Duodenal mucosa (tissue), 2 donors: ENCODE results near the gene C20orf204.
A peak's percentile ranks its signal among the peaks of the same experiment; 100 is the strongest.

Source experiments
- H3K27ac ChIP-seq: one replicate; pipeline ENCODE4 v1.7.0; 2013; ENCODE audit warnings: low read depth, low read length
- H3K27me3 ChIP-seq, 2 donors: one replicate each; pipeline ENCODE4 v1.7.0; 2013; ENCODE audit warnings: low read length in 2 of 2, control low read depth in 1 of 2; ENCODE audit not compliant: insufficient read depth in 2 of 2, control insufficient read depth in 1 of 2
- H3K36me3 ChIP-seq, 2 donors: one replicate each; pipeline ENCODE4 v1.7.0; 2013; ENCODE audit warnings: low read length in 2 of 2, control low read depth in 1 of 2; ENCODE audit not compliant: insufficient read depth in 2 of 2, control insufficient read depth in 1 of 2
- H3K4me1 ChIP-seq, 2 donors: one replicate each; pipeline ENCODE4 v1.7.0; 2013; ENCODE audit warnings: low read length in 2 of 2, control low read depth in 1 of 2; ENCODE audit not compliant: insufficient read depth in 2 of 2, control insufficient read depth in 1 of 2
- H3K4me3 ChIP-seq, 2 donors: one replicate each; pipeline ENCODE4 v1.7.0; 2013; ENCODE audit warnings: low read length in 2 of 2, low read depth in 1 of 2
- H3K9ac ChIP-seq, 2 donors: one replicate each; pipeline ENCODE4 v1.7.0; 2013; ENCODE audit warnings: low read length in 2 of 2, low read depth in 1 of 2
- H3K9me3 ChIP-seq, 2 donors: one replicate each; pipeline ENCODE4 v1.7.0; 2013; ENCODE audit warnings: low read length in 2 of 2, control low read depth in 1 of 2; ENCODE audit not compliant: control insufficient read depth in 1 of 2

C20orf204 gene

DNA sequence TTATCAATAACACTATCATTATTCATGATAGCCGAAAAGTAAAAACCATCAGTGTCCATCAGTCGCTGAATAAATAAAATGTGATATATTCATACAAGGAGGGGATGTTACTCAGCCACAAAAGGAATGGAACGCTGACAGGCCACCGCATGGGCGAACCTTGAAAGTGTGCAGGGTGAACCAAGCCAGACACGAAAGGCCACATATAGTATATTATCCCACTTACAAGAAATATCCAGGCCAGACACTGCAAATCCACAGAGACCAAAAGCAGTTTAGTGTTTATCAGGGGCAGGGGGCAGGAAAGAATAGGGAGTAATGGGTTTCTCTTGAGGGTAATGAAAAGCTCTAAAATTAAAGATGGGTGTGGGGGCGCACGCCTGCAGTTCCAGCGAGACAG is 7.8 kb downstream of the C20orf204 start:
- Histone ChIP-seq H3K4me1 (peaks cover 3 to 7% of the 10 kb centered on the region in 2 donors), H3K27ac (no peak overlapping the region), H3K36me3 (no peaks in the 10 kb centered on the region), H3K4me3 (no peak overlapping the region), H3K9ac (no peak overlapping the region), H3K9me3 (no peaks in the 10 kb centered on the region), H3K27me3 (peaks cover 56 to 76% of the 10 kb centered on the region in 2 donors)

DNA sequence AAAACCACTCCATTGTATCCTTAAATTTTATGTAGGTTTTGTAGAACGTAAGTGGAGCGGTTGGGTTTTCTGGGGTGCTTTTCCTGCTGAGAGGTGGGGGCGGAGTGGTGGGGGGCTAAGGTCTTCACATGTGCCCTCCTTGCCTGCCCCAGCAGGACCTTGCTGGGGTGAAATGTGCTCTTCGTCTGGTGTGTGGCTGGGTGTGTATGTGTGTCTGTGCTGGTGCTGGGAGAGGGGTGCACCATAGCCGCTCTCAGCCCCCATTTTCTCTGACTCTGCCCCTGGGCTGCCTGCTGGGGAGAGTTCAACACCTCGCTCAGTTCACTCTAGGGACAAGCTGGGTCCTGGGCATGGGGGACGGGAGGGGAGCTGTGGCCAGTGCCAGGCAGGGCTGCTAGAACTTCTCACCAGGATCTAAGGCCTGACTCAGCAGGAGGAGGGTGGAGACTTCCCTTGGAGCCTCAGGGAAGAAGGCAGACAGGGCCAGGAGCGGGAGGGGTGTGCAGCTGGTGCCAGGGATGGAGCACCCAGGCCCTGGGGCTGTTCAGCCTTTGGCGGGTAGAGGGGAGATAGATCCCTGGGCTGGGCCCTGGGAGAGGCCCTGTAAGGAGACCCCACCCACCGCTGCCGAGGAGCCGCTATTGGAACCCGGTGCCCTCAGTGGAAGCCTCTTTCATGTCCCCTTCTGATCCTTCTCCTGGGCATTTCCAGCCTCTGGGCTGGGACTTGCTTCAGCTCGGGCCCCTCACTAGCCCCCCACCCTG is 8.7 kb downstream of the C20orf204 start:
- Histone ChIP-seq H3K9me3 (no peaks in the 10 kb centered on the region), H3K4me3 (no peak overlapping the region), H3K27me3 (peaks cover 52 to 72% of the 10 kb centered on the region in 2 donors), H3K27ac (no peak overlapping the region), H3K36me3 (no peaks in the 10 kb centered on the region), H3K4me1 (peaks cover 0 to 1% of the 10 kb centered on the region in 2 donors), H3K9ac (no peak overlapping the region)

DNA sequence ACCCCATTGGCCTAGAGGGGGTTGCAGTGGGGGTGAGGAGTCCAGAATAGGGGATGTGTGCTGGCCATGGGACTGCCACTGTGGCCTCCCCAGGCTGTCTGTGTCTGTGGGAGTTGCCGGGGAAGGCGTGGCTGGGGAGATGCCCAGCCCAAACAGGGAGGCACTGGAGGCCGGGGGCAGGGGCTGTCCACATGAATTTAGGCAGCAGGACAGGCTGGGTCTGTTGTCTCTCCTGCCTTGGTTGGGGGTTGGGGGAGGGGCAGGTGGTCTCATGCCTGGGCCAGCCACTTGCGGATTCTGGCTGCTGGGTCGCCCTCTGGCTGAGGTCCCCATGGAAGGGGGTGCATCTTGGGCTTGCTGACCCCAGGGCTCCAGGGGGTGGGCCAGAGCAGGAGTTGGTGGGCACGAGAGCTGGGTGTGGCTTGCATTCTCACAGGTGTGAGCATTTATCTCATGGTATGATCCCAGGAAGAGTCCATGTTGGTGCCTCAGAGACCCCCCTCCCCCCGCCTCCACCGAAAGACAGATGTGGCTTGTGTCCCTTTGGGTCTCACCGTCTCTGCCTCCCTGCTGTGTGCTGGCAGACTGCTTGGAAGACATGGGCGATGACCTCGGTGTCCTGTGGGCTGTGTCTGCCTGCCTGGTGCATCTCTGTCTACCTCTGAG is 9.5 kb downstream of the C20orf204 start:
- H3K9me3 ChIP-seq = no peaks in the 10 kb centered on the region
- H3K4me1 ChIP-seq = no peaks in the 10 kb centered on the region
- H3K36me3 ChIP-seq = no peaks in the 10 kb centered on the region
- H3K9ac ChIP-seq = no peak overlapping the region
- peaks cover 52 to 72% of the 10 kb centered on the region in 2 donors for H3K27me3 ChIP-seq
- H3K4me3 ChIP-seq = no peak overlapping the region
- H3K27ac ChIP-seq = no peak overlapping the region

DNA sequence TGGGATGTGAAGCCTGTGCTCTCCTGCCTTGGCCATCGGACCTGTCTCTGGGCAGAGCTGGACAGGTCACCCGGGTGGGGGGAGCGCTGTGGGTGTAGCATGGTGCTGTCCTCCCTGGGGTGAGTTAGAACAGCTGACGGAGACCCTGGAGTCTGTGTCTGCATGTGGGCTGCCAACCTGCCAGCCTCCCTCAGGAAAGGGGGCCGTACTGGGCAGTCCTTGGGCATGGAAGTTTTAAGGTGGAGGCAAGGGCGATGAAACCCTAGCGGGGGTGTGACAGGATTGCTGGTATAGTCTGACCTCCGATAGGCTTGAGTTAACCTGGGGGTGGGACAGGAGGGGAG is 11.0 kb downstream of the C20orf204 start:
- Histone ChIP-seq H3K4me1 (no peaks in the 10 kb centered on the region), H3K36me3 (no peaks in the 10 kb centered on the region), H3K4me3 (no peak overlapping the region), H3K27ac (no peak overlapping the region), H3K9ac (no peak overlapping the region), H3K27me3 (peaks cover 52 to 71% of the 10 kb centered on the region in 2 donors), H3K9me3 (no peaks in the 10 kb centered on the region)

DNA sequence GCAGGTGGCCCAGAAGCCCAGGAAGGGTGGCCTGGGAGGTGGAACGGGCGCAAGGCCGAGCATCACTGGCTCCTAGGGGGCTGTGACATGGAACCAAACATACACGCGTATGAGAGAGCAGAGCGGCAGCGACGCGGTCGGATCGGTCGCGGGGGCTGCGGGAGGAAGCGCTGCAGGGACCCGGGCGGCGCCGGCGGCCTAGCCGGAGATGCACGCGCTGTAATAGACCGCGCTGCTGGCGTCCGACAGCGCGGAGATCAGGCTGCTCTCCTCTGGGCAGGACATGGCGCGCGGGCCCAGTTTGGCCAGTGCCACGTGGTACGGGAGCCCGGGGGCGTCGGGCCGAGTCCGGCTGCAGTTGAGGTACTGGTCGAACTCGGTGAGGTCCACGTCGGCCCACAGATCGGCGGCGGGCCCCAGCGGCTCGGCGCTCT is 12.0 kb downstream of the C20orf204 start:
- no peaks in the 10 kb centered on the region for H3K4me1 ChIP-seq
- H3K9ac ChIP-seq = no peak overlapping the region
- peaks cover 57 to 76% of the 10 kb centered on the region in 2 donors for H3K27me3 ChIP-seq
- H3K4me3 ChIP-seq = no peak overlapping the region
- no peaks in the 10 kb centered on the region for H3K36me3 ChIP-seq
- H3K27ac ChIP-seq = no peak overlapping the region
- no peaks in the 10 kb centered on the region for H3K9me3 ChIP-seq

DNA sequence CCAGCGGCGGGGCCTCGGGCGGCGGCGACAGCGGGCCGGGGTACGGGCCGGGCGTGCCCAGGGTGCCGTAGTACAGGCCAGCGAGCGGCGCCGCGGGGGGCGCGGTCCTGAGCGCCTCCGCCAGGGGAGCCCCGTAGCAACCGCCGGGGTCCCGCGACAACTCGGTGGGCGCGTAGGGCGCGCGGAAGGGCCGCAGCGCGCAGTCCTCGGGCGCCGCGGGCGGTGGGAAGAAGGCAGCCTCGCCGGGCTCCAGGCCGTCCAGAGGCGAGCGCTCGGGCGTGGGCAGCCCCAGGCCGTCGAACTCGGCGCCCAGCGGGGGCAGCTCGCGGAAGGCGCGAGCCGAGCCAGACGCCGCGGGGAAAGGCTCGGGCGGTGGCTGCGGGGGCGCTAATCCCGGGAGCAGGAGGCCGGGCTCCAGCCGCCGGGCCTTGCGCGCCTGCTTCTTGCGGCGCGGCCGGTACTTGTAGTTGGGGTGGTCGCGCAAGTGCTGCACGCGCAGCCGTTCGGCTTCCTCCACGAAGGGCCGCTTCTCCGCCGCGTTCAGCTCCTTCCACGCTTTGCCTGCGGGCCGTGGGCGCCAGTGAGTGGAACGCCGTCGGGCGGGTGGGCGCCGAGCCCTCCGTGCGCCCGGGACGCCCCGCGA is 12.5 kb downstream of the C20orf204 start:
- Histone ChIP-seq H3K9me3 (no peaks in the 10 kb centered on the region), H3K27me3 (peaks cover 61 to 76% of the 10 kb centered on the region in 2 donors), H3K27ac (no peak overlapping the region), H3K36me3 (no peaks in the 10 kb centered on the region), H3K4me1 (no peaks in the 10 kb centered on the region), H3K4me3 (no peak overlapping the region), H3K9ac (no peak overlapping the region)

DNA sequence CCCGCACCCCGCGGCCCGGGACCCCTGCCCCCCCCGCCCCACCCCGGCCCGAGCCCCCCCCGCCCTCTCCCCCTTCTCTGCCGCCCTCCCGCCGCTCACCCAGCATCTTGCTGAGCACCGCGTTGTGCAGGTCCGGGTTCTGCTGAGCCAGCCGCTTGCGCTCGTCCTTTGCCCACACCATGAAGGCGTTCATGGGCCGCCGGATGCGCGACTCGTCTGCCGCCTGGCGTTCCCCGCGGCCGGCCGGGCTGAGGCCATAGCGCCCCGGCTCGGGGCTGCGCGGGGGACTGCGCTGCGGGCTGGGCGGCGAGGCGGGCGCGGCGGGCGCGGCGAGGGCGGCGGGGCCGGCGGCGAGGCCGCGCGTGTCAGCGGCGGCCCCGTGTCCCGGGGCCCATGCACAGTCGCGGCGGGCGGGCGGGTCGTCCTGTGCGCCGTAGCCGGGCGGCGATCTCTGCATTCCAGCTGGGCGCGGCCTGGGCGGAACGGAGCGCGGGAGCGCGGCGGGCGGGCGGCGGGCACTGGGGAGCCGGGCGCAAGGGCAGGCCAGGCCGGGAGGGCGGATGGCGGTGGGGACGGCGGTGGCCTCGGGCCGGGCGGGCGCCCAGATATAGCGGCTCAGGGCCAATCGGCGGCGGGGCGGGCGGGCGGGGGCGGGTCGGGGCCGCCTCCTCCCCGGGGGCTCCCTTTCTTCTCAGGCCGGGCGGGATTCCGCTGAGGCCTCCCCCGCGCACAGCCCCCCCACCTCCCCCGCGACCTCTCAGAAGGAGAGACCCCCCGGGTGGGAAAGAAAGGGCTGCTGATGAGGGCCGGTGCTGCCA is 13.3 kb downstream of the C20orf204 start, which contains the start of gene SOX18:
TSS of gene SOX18 (minus strand) at position 580 of the 818 bp plus-strand sequence. CDS start at position 457, 123 bp downstream.
- no peaks in the 10 kb centered on the region for H3K36me3 ChIP-seq
- no peak within 1 kb of the TSS for H3K9ac ChIP-seq
- peak within 1 kb of the TSS; percentile 44 for H3K27ac ChIP-seq
- no peaks in the 10 kb centered on the region for H3K9me3 ChIP-seq
- no peak within 1 kb of the TSS for H3K4me3 ChIP-seq
- no peaks in the 10 kb centered on the region for H3K4me1 ChIP-seq
- peaks cover 66 to 75% of the 10 kb centered on the region in 2 donors for H3K27me3 ChIP-seq

DNA sequence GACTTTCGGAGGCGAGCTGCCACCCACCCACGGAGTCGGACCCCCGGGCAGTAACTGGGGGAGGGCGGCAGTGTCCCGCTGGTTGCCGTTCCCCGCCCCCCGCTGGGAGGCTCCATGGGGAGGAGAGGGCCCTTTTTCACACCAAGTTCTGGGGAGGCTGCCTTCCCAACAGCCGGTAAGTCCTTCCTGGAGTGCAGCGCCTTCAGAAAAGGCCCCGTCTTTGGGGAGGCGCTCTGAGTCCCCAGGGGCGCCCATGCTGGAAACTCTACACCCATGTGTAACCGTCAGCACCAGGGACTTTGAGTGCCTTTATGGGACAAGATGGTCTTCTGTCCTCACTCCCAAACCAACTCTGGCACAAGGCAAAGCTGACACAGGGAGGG is 13.9 kb downstream of the C20orf204 start:
- no peak overlapping the region for H3K4me3 ChIP-seq
- no peaks in the 10 kb centered on the region for H3K36me3 ChIP-seq
- H3K27ac ChIP-seq = no peak overlapping the region
- H3K27me3 ChIP-seq = peaks cover 66 to 72% of the 10 kb centered on the region in 2 donors
- H3K9me3 ChIP-seq = no peaks in the 10 kb centered on the region
- no peak overlapping the region for H3K9ac ChIP-seq
- no peaks in the 10 kb centered on the region for H3K4me1 ChIP-seq

DNA sequence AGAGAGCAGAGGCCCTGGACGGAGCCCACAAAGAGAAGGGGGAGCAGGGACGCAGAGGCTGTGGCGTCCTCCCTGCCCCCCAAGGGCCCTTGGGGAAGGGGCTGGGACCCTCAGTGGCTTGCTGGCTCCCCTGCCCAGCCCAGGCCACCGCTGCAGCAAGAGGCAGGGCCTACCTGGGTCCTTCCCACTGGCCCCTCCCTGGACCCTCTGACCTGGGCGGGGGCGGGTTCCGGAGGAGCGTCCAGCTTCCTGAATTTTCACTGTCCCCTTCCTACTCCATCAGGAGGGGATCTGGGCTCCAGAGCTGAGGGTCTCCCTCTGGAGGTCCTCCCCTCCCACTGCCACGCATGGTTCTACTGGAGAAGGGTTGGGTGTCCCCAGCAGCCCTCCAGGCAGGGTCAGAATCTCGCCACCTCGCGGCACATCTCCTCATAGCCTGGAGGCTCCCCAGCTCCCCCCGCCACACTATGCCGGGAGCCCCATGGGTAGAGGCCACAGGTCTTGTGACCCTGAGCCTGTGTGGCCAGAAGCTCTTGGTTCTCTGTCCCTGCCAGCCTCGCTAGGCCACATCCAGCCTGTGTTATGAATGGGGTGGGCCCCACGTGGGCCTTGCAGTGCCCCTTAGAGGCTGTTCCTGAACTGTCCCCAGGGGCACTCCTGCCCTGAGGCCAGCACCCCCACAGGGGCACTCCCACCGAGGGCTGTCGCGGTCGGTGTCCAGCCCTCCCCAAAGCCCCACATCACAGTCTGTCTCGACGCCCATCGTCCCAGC is 14.5 kb downstream of the C20orf204 start:
- no peaks in the 10 kb centered on the region for H3K4me1 ChIP-seq

More for the DNA sequence above, 14.5 kb downstream of the C20orf204 start:
- H3K4me3 ChIP-seq = no peak overlapping the region
- H3K27ac ChIP-seq = peak overlapping the region; percentile 44
- no peaks in the 10 kb centered on the region for H3K36me3 ChIP-seq
- H3K9me3 ChIP-seq = no peaks in the 10 kb centered on the region
- H3K9ac ChIP-seq = no peak overlapping the region
- H3K27me3 ChIP-seq = peaks cover 68 to 71% of the 10 kb centered on the region in 2 donors
